HEK293 (cell line): ENCODE results near the gene CLDN18.

Experiments used
- CTCF ChIA-PET: fragments of 350-600 bp; formaldehyde crosslinking; extraction: SDS; loops from one replicate; lab custom pipeline; 2021; ENCODE audit warnings: antibody characterized with exemption; lab: Yijun Ruan, JAX
- POLR2A ChIA-PET: fragments of 300-600 bp; formaldehyde crosslinking; extraction: SDS; loops from one replicate; lab custom pipeline; 2020; ENCODE audit warnings: antibody characterized with exemption, inconsistent platforms; lab: Yijun Ruan, JAX
- H3K27ac ChIP-seq: fragments of 200-500 bp; sonication (Bioruptor generic); 2 replicates; pipeline ENCODE4 v1.5.1; 2014; ENCODE audit warnings: low read depth, low read length, control low read depth, inconsistent platforms; ENCODE audit errors: extremely low read depth
- H3K36me3 ChIP-seq, 2 experiments: fragments of 200-500 bp in 1 of 2; sonication (Bioruptor generic) in 1 of 2; 1 replicate in 1 of 2; 2 replicates in 1 of 2; pipeline ENCODE4 v1.5.1; 2014 to 2017; ENCODE audit warnings: inconsistent platforms in 2 of 2, low read length in 2 of 2; ENCODE audit not compliant: control insufficient read depth in 2 of 2, insufficient read depth in 1 of 2
- H3K4me1 ChIP-seq: fragments of 200-500 bp; sonication (Bioruptor generic); 2 replicates; pipeline ENCODE4 v1.5.1; 2014; ENCODE audit warnings: mild to moderate bottlenecking, low read length, inconsistent platforms; ENCODE audit not compliant: control insufficient read depth, insufficient read depth
- H3K4me3 ChIP-seq: 2 replicates; pipeline ENCODE4 v1.5.1; 2011; ENCODE audit warnings: low read depth, mild to moderate bottlenecking, control low read depth, low read length, moderate library complexity
- H3K9me3 ChIP-seq: fragments of 200-500 bp; sonication (Bioruptor generic); 2 replicates; pipeline ENCODE4 v1.5.1; 2014; ENCODE audit warnings: low read depth, low read length, inconsistent platforms; ENCODE audit not compliant: control insufficient read depth, insufficient read depth
- HIC1 ChIP-seq: fragments of 450-650 bp; formaldehyde crosslinking; IDR thresholded peaks from 2 replicates; pipeline ENCODE4 v1.5.1; 2016; ENCODE audit warnings: missing biosample characterization, missing genetic modification characterization
- HOXA7 ChIP-seq: sonication (generic); formaldehyde crosslinking; IDR thresholded peaks from 2 replicates; pipeline ENCODE4 v1.8.1; 2022; ENCODE audit warnings: missing genetic modification reagents, borderline replicate concordance
- REPIN1 ChIP-seq: fragments of 450-650 bp; formaldehyde crosslinking; IDR thresholded peaks from 2 replicates; pipeline ENCODE4 v1.5.1; 2017; ENCODE audit warnings: missing biosample characterization, missing genetic modification characterization, low read depth
- SP7 ChIP-seq: fragments of 450-650 bp; formaldehyde crosslinking; IDR thresholded peaks from 2 replicates; pipeline ENCODE4 v1.5.1; 2016; ENCODE audit warnings: missing biosample characterization, missing genetic modification characterization
- TCF7L2 ChIP-seq: IDR thresholded peaks from 2 replicates; pipeline ENCODE4 v1.6.1; 2011; ENCODE audit warnings: low read depth, mild to moderate bottlenecking, inconsistent platforms, low read length, moderate library complexity, borderline replicate concordance
- TRIM28 ChIP-seq: IDR thresholded peaks from 2 replicates; pipeline ENCODE4 v1.6.1; 2011; ENCODE audit warnings: low read length, control low read depth, borderline replicate concordance
- ZBTB49 ChIP-seq: fragments of 450-650 bp; formaldehyde crosslinking; IDR thresholded peaks from 2 replicates; pipeline ENCODE4 v1.5.1; 2016; ENCODE audit warnings: missing biosample characterization, missing genetic modification characterization, low read depth
- ZBTB6 ChIP-seq: fragments of 450-650 bp; formaldehyde crosslinking; IDR thresholded peaks from 2 replicates; pipeline ENCODE4 v1.5.1; 2017; ENCODE audit warnings: missing biosample characterization, missing genetic modification characterization
- ZFHX2 ChIP-seq: fragments of 450-650 bp; formaldehyde crosslinking; conservative IDR thresholded peaks from 2 replicates; pipeline ENCODE4 v1.5.1; 2016; ENCODE audit warnings: missing biosample characterization, missing genetic modification characterization
- ZNF146 ChIP-seq: fragments of 450-650 bp; formaldehyde crosslinking; IDR thresholded peaks from 2 replicates; pipeline ENCODE4 v1.5.1; 2016; ENCODE audit warnings: missing biosample characterization, missing genetic modification characterization
- ZNF155 ChIP-seq: fragments of 450-650 bp; formaldehyde crosslinking; IDR thresholded peaks from 2 replicates; pipeline ENCODE4 v1.5.1; 2016; ENCODE audit warnings: missing biosample characterization, missing genetic modification characterization
- ZNF157 ChIP-seq: fragments of 450-650 bp; formaldehyde crosslinking; IDR thresholded peaks from 2 replicates; pipeline ENCODE4 v1.5.1; 2016; ENCODE audit warnings: missing biosample characterization, missing genetic modification characterization
- ZNF214 ChIP-seq: fragments of 450-650 bp; formaldehyde crosslinking; IDR thresholded peaks from 2 replicates; pipeline ENCODE4 v1.5.1; 2017; ENCODE audit warnings: missing biosample characterization, mild to moderate bottlenecking, missing genetic modification characterization, borderline replicate concordance
- ZNF24 ChIP-seq: fragments of 450-650 bp; formaldehyde crosslinking; IDR thresholded peaks from 2 replicates; pipeline ENCODE4 v1.5.1; 2016; ENCODE audit warnings: missing biosample characterization, missing genetic modification characterization
- ZNF280C ChIP-seq: fragments of 450-650 bp; formaldehyde crosslinking; IDR thresholded peaks from 2 replicates; pipeline ENCODE4 v1.5.1; 2016; ENCODE audit warnings: missing biosample characterization, missing genetic modification characterization
- ZNF354C ChIP-seq: fragments of 450-650 bp; formaldehyde crosslinking; IDR thresholded peaks from 2 replicates; pipeline ENCODE4 v1.5.1; 2016; ENCODE audit warnings: missing biosample characterization, missing genetic modification characterization, low read depth, borderline replicate concordance
- ZNF548 ChIP-seq: fragments of 450-650 bp; formaldehyde crosslinking; IDR thresholded peaks from 2 replicates; pipeline ENCODE4 v1.5.1; 2016; ENCODE audit warnings: missing biosample characterization, missing genetic modification characterization
- ZNF610 ChIP-seq: fragments of 450-650 bp; formaldehyde crosslinking; IDR thresholded peaks from 2 replicates; pipeline ENCODE4 v1.5.1; 2016; ENCODE audit warnings: missing biosample characterization, missing genetic modification characterization, borderline replicate concordance
- ZNF692 ChIP-seq: fragments of 450-650 bp; formaldehyde crosslinking; IDR thresholded peaks from 2 replicates; pipeline ENCODE4 v1.5.1; 2016; ENCODE audit warnings: missing biosample characterization, missing genetic modification characterization
- ZNF837 ChIP-seq: fragments of 450-650 bp; formaldehyde crosslinking; IDR thresholded peaks from 2 replicates; pipeline ENCODE4 v1.5.1; 2016; ENCODE audit warnings: missing biosample characterization, missing genetic modification characterization

The CLDN18 gene

GRCh38 chr3:138065949-138066348, 56.0 kb downstream of the CLDN18 start:
- ChIA-PET POLR2A (no interaction called here), CTCF (interaction anchor here (0.6 to 1.1 kb wide), 3 partner anchors 46 to 53 kb away, joined by 3 to 13 read pairs (median 4); no protein-coding TSS in a partner anchor)
- no peaks in the 10 kb centered on the region for H3K9me3 ChIP-seq
- TF ChIP-seq ZNF692 (no peak), ZNF157 (tag by site-specific recombination) (no peak), REPIN1 (no peak), TCF7L2 (no peak), ZNF155 (no peak), ZNF24 (tag by site-specific recombination) (no peak), ZNF837 (no peak), HIC1 (tag by site-specific recombination) (no peak), HOXA7 (CRISPR knock-in tag) (no peak), ZBTB6 (tag by site-specific recombination) (no peak)
- H3K27ac ChIP-seq: no peak overlapping the region
- no peak overlapping the region for H3K4me3 ChIP-seq
- peaks cover 0 to 90% of the 10 kb centered on the region in 2 experiments; a peak in 1 of 3 replicates for H3K36me3 ChIP-seq
- no peaks in the 10 kb centered on the region for H3K4me1 ChIP-seq

GRCh38 chr3:138066383-138066782, 56.4 kb downstream of the CLDN18 start:
- Histone ChIP-seq H3K4me1 (no peaks in the 10 kb centered on the region), H3K4me3 (no peak overlapping the region), H3K27ac (no peak overlapping the region), H3K9me3 (no peaks in the 10 kb centered on the region), H3K36me3 (peaks cover 0 to 90% of the 10 kb centered on the region in 2 experiments; a peak in 1 of 3 replicates)
- CTCF ChIA-PET: interaction anchor here (0.6 to 3.7 kb wide), 3 partner anchors 46 to 53 kb away, joined by 3 to 16 read pairs (median 13); partner anchors contain the start of gene DZIP1L
- POLR2A ChIA-PET: no interaction called here
- TF ChIP-seq ZNF354C (tag by site-specific recombination) (no peak), ZNF146 (no peak), ZNF548 (tag by site-specific recombination) (no peak), ZNF610 (tag by site-specific recombination) (no peak), ZFHX2 (tag by site-specific recombination) (no peak), TRIM28 (no peak), SP7 (tag by site-specific recombination) (no peak), ZNF214 (tag by site-specific recombination) (no peak), ZBTB49 (no peak), ZNF280C (tag by site-specific recombination) (no peak)
- TF ChIP-seq, all 188 proteins: peak for 0
